HEK293 (cell line): Measurements from ENCODE around the gene ST6GAL1.

Experiments used
- BCL11A ChIP-seq: fragments of 450-650 bp; formaldehyde crosslinking; IDR thresholded peaks from 2 replicates; pipeline ENCODE4 v1.5.1; 2016; ENCODE audit warnings: low read depth, missing biosample characterization, missing genetic modification characterization
- EGR2 ChIP-seq: fragments of 450-650 bp; formaldehyde crosslinking; IDR thresholded peaks from 2 replicates; pipeline ENCODE4 v1.5.1; 2016; ENCODE audit warnings: low read depth, missing biosample characterization, missing genetic modification characterization
- GLI4 ChIP-seq: fragments of 450-650 bp; formaldehyde crosslinking; IDR thresholded peaks from 2 replicates; pipeline ENCODE4 v1.5.1; 2016; ENCODE audit warnings: missing biosample characterization, missing genetic modification characterization
- HOXD13 ChIP-seq: sonication (generic); formaldehyde crosslinking; IDR thresholded peaks from 2 replicates; pipeline ENCODE4 v1.8.0; 2022; ENCODE audit warnings: missing genetic modification reagents, borderline replicate concordance
- IKZF3 ChIP-seq: fragments of 450-650 bp; IDR thresholded peaks from 2 replicates; pipeline ENCODE4 v1.5.0; 2018; ENCODE audit warnings: missing biosample characterization, mild to moderate bottlenecking, missing genetic modification characterization, moderate library complexity
- KLF9 ChIP-seq: fragments of 450-650 bp; formaldehyde crosslinking; IDR thresholded peaks from 2 replicates; pipeline ENCODE4 v1.5.1; 2016; ENCODE audit warnings: missing biosample characterization, missing genetic modification characterization, low read depth
- PRDM10 ChIP-seq: fragments of 450-650 bp; formaldehyde crosslinking; IDR thresholded peaks from 2 replicates; pipeline ENCODE4 v1.5.1; 2016; ENCODE audit warnings: missing biosample characterization, missing genetic modification characterization
- SCRT1 ChIP-seq: fragments of 450-650 bp; formaldehyde crosslinking; IDR thresholded peaks from 2 replicates; pipeline ENCODE4 v1.5.1; 2016; ENCODE audit warnings: missing biosample characterization, missing genetic modification characterization, borderline replicate concordance
- SP2 ChIP-seq: fragments of 450-650 bp; formaldehyde crosslinking; IDR thresholded peaks from 2 replicates; pipeline ENCODE4 v1.5.1; 2016; ENCODE audit warnings: missing biosample characterization, missing genetic modification characterization
- SP3 ChIP-seq: fragments of 450-650 bp; formaldehyde crosslinking; IDR thresholded peaks from 2 replicates; pipeline ENCODE4 v1.5.1; 2016; ENCODE audit warnings: missing biosample characterization, missing genetic modification characterization
- SP7 ChIP-seq: fragments of 450-650 bp; formaldehyde crosslinking; IDR thresholded peaks from 2 replicates; pipeline ENCODE4 v1.5.1; 2016; ENCODE audit warnings: missing biosample characterization, missing genetic modification characterization
- ZBTB10 ChIP-seq: fragments of 450-650 bp; formaldehyde crosslinking; IDR thresholded peaks from 2 replicates; pipeline ENCODE4 v1.5.1; 2016; ENCODE audit warnings: missing biosample characterization, missing genetic modification characterization
- ZBTB11 ChIP-seq: fragments of 450-650 bp; formaldehyde crosslinking; conservative IDR thresholded peaks from 2 replicates; pipeline ENCODE4 v1.5.1; 2016; ENCODE audit warnings: low read depth, missing biosample characterization, missing genetic modification characterization
- ZBTB17 ChIP-seq: fragments of 450-650 bp; formaldehyde crosslinking; IDR thresholded peaks from 2 replicates; pipeline ENCODE4 v1.5.1; 2016; ENCODE audit warnings: missing biosample characterization, missing genetic modification characterization
- ZFP69B ChIP-seq: fragments of 450-650 bp; formaldehyde crosslinking; IDR thresholded peaks from 2 replicates; pipeline ENCODE4 v1.5.1; 2016; ENCODE audit warnings: missing biosample characterization, missing genetic modification characterization
- ZNF155 ChIP-seq: fragments of 450-650 bp; formaldehyde crosslinking; IDR thresholded peaks from 2 replicates; pipeline ENCODE4 v1.5.1; 2016; ENCODE audit warnings: missing biosample characterization, missing genetic modification characterization
- ZNF157 ChIP-seq: fragments of 450-650 bp; formaldehyde crosslinking; IDR thresholded peaks from 2 replicates; pipeline ENCODE4 v1.5.1; 2016; ENCODE audit warnings: missing biosample characterization, missing genetic modification characterization
- ZNF23 ChIP-seq: fragments of 450-650 bp; formaldehyde crosslinking; IDR thresholded peaks from 2 replicates; pipeline ENCODE4 v1.5.1; 2016; ENCODE audit warnings: missing biosample characterization, missing genetic modification characterization, borderline replicate concordance
- ZNF248 ChIP-seq: fragments of 450-650 bp; formaldehyde crosslinking; IDR thresholded peaks from 2 replicates; pipeline ENCODE4 v1.5.1; 2017; ENCODE audit warnings: missing biosample characterization, missing genetic modification characterization
- ZNF26 ChIP-seq: fragments of 450-650 bp; formaldehyde crosslinking; IDR thresholded peaks from 2 replicates; pipeline ENCODE4 v1.5.1; 2016; ENCODE audit warnings: missing biosample characterization, missing genetic modification characterization
- ZNF280D ChIP-seq: fragments of 450-650 bp; formaldehyde crosslinking; IDR thresholded peaks from 2 replicates; pipeline ENCODE4 v1.5.1; 2016; ENCODE audit warnings: missing biosample characterization, missing genetic modification characterization
- ZNF521 ChIP-seq: fragments of 450-650 bp; formaldehyde crosslinking; IDR thresholded peaks from 2 replicates; pipeline ENCODE4 v1.5.1; 2017; ENCODE audit warnings: missing biosample characterization, mild to moderate bottlenecking, missing genetic modification characterization
- ZNF571 ChIP-seq: fragments of 450-650 bp; formaldehyde crosslinking; IDR thresholded peaks from 2 replicates; pipeline ENCODE4 v1.5.0; 2017; ENCODE audit warnings: missing biosample characterization, missing genetic modification characterization

The ST6GAL1 gene

GRCh38 chr3:186930143-186930640 is at the start of gene ST6GAL1 (continued):
- TF ChIP-seq ZBTB10 (tag by site-specific recombination) (peak; percentile 35; the same call in 1 of the 2 replicates), ZNF23 (no peak), GLI4 (tag by site-specific recombination) (no peak), ZFP69B (no peak), SP7 (tag by site-specific recombination) (0 out of 2 replicates have a peak, but pooled peaks have one; percentile 26), SP2 (peak; percentile 25), ZNF571 (tag by site-specific recombination) (no peak), ZNF157 (tag by site-specific recombination) (no peak), KLF9 (peak; percentile 28; the same call in 1 of the 2 replicates), EGR2 (no peak), ZNF280D (tag by site-specific recombination) (0 out of 2 replicates have a peak, but pooled peaks have one; percentile 28), ZNF155 (tag by site-specific recombination) (no peak), ZBTB11 (peak; percentile 10; the same call in 1 of the 2 replicates), ZNF248 (tag by site-specific recombination) (no peak), ZNF26 (tag by site-specific recombination) (no peak), HOXD13 (CRISPR knock-in tag) (no peak), SP3 (tag by site-specific recombination) (peak; percentile 16; the same call in 1 of the 2 replicates), PRDM10 (tag by site-specific recombination) (no peak), BCL11A (tag by site-specific recombination) (0 out of 2 replicates have a peak, but pooled peaks have one; percentile 48), IKZF3 (tag by site-specific recombination) (no peak), ZNF521 (tag by site-specific recombination) (no peak), ZBTB17 (tag by site-specific recombination) (peak; percentile 81), SCRT1 (no peak)
